ENCODE data around the gene AP4E1.
"Not testable (repeated sequence)": the region's sequence is repeated elsewhere in the genome, so short reads cannot be mapped to it uniquely, and the experiment has no call there.

Gene AP4E1

GRCh38 chr15:50953302-50953701, 44.8 kb downstream of the AP4E1 start:
- DNase-seq, result no peak

GRCh38 chr15:50954837-50955236, 46.4 kb downstream of the AP4E1 start:
- DNase-seq, result not testable (repeated sequence)

GRCh38 chr15:50959717-50960116, 51.2 kb downstream of the AP4E1 start:
- DNase-seq, result no peak

DNA sequence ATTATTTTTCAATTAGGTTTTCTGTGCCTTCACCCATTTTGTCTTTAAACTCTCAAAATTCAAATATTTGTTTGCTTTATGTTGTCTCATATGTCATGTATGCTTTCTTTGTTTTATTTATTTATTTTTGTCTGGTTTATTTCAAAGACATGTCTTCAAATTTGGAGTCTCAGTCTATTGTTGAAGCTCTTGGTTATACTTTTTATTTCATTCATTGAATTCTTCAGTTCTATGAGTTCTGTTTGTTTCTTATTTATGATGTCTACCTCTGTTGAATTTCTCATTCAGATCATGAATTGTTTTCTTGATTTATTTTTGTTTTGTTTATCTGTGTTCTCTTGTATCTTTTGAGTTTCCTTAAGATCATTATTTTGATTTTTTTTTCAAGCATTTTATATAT, 55.6 kb downstream of the AP4E1 start:
- DNase-seq, result no peak

DNA sequence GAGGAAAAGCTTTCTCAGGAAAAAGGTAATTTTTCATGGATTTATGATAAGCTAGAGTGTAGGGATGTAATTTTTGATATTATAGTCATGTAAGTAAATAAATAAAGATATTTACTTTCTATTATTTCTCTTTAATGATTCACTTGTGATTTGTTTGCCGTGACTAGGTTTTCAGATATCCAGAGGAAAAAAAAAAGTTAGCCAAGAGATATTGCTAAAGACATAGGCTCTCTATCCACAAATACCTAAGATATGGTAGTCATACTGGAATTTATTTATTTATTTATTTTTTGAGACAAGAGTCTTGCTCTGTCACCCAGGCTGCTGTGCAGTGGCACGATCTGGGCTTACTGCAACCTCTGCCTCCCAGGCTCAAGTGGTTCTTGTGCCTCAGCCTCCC, 59.9 kb downstream of the AP4E1 start:
- DNase-seq, result no peak

DNA sequence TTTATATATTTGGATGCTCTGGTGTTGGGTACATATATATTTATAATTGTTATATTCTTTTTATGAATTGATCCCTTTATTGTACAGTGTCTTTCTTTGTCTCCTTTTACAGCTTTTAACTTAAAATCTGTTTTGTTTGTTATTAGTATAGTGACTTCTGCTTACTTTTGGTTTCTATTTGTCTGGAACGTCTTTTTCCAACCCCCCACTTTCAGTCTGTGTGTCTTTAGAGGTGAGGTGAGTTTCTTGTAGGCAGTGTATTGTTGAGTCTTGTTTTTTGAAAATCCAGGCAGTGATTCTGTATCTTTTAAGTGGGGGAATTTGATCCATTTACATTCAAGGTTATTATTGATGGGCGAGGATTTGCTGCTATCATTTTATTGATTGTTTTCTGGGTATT, 62.0 kb downstream of the AP4E1 start:
- no peak for DNase-seq

GRCh38 chr15:50971115-50971514, 62.6 kb downstream of the AP4E1 start:
- DNase-seq, result no peak

GRCh38 chr15:50971542-50971941, 63.1 kb downstream of the AP4E1 start:
- DNase-seq, result no peak

GRCh38 chr15:50973605-50974004, 65.1 kb downstream of the AP4E1 start:
- no peak for DNase-seq

- no peak for DNase-seq
Observed at GRCh38 chr15:50977162-50977561, 68.7 kb downstream of the AP4E1 start.

- DNase-seq, result no peak
Observed at GRCh38 chr15:50978580-50978979, 70.1 kb downstream of the AP4E1 start.

DNA sequence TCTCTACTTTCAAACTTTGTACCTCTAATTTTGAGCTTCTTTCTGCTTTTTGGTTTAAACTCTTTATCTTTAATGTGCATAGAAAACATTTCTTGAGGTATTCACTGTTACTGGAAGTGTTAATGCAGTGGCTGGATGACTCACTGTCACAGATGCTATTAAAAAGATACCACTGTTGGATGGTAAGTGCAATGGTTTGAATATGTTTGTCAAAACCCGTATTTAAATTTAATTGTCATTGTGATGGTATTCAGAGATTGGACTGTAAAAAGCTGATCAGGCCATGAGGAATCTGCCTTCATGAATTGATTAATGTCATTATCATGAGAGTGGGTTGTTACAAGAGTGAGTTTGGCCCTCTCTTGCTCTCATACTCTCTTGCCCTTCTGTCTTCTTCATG, 70.6 kb downstream of the AP4E1 start:
- no peak for DNase-seq

DNA sequence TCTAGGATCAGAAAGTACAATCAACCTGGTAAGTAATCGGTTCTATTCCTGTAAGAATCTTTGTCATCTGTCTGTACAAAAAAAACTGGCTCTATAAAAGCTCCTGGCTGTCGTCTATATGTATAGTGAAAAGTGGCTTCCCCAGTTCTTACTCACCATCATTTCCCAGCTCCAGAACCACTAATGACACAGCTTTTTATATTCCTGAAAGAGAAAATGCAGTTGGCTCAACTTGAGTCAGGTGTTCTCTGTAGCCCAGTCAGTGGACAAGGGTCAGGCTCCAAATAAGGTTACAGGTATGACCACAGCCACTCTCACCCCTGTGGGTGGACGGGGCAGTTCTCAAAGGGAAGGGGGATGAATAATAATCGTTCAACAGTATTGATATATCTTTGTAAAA, 85.1 kb downstream of the AP4E1 start:
- DNase-seq, result no peak

GRCh38 chr15:50996641-50997040, 88.2 kb downstream of the AP4E1 start:
- DNase-seq, result no peak

GRCh38 chr15:50997371-50998051, 89.0 kb downstream of the AP4E1 start:
- no peak for DNase-seq

DNA sequence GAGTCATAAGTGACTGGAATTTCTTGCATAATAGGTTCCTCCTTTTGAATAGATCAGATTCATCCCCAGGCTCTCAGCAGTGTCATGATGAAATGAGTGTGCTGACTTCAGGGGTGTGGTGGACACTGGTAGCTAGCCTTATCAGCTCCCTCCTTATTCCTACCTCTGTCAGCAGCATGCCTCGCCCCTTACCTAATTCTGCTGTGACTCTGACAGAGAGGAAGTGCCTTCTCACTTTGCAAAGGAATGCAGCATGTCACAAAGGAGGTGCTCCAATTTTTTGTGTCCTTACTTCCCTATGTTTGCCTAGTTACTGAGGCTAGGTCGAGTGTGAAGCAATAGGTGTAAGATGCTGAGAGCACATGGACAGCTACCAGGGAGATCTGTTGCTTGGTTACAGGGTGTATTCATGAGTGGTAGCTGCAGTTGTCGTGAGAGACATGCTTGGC, 95.6 kb downstream of the AP4E1 start:
- DNase-seq, result peak in 1 of 3 experiments; percentile 3

DNA sequence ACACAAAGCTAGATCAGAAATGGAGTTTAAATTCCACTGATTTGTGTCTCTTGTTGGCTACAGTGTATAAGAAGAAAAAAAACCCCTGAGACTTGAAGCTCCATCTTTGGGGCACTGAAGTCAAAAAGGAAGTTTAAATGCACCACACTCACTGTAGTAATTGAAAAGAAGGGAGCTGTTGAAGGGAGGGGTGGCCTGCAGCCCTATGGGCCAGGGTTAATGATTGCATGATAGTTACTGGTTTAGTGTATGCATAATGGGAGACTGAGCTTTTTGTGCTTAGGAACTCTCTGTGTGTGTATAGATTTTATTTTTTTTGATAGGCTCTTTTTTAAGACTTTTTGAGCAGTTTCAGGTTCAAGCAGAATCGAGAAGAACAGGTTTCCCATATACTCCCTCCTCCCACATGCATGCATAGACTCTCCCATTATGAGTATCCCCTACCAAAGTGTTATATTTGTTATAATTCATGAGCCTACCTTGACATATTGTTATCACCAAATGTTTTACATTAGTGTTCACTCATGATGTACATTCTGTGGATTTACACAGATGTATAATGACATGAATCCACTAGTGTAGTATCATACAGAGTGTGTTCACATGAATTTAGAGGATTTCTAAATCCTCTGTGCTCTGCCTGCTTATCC, 98.0 kb downstream of the AP4E1 start:
- no peak for DNase-seq

DNA sequence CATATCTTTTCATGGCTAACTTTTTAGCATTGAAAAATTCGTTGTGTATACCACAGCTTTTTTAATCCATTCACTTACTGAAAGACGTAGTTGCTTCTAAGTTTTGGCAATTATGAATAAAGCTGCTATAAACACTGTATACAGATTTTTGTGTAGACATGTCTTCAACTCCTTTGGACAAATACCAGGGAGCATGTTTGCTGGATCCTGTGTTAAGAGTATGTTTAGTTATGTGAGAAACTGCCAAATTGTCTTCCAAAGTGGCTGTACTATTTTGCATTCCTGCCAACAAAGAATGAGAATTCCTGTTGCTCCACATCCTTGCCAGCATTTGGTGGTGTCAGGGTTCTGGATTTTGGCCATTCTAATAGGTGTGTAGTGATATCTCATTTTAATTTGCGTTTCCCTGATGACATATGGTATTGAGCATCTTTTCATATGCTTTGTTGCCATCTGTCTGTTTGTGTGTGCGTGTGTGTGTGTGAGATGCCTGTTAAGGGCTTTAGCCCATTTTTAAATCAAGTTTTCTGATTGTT, 98.7 kb downstream of the AP4E1 start:
- DNase-seq, result no peak

- no peak for DNase-seq
Observed at GRCh38 chr15:51011212-51011611, 102.7 kb downstream of the AP4E1 start.

- DNase-seq, result no peak
Observed at GRCh38 chr15:51016615-51017014, 108.1 kb downstream of the AP4E1 start.

DNA sequence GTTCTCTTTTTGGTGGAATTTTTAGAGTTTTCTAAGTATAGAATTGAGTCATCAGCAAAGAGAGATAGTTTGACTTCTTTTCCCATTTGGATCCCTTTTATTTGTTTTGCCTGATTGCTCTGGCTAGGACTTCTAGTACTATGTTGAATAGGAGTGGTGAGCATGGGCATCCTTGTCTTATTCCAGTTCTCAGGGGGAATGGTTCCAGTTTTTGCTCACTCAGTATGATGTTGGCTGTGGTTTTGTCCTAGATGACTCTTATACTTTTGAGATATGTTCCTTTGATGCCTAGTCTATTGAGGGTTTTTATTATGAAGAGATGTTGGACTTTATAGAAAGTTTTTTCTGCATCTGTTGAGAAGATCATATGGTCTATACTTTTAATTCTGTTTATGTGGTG, 113.7 kb downstream of the AP4E1 start:
- DNase-seq, result no peak

DNA sequence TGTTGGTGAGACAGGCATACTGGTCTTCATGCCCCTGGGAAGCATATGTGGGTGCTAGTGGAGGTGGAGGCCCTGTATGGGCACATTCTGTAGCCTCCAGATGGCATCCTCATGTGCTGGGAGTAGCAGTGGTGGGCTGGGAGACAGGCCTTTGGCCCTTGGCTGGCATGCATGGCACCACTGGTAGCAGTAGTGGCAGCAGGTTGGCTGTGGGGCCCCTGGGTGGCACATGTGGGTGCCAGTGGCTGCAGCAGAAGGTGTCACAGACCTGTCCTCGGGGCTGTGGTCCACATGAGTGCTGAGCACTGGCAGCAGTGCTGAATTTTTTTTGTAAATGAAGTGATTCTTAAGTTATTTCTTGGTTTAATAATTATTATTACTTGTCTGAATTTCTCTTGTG, 115.0 kb downstream of the AP4E1 start:
- no peak for DNase-seq

DNA sequence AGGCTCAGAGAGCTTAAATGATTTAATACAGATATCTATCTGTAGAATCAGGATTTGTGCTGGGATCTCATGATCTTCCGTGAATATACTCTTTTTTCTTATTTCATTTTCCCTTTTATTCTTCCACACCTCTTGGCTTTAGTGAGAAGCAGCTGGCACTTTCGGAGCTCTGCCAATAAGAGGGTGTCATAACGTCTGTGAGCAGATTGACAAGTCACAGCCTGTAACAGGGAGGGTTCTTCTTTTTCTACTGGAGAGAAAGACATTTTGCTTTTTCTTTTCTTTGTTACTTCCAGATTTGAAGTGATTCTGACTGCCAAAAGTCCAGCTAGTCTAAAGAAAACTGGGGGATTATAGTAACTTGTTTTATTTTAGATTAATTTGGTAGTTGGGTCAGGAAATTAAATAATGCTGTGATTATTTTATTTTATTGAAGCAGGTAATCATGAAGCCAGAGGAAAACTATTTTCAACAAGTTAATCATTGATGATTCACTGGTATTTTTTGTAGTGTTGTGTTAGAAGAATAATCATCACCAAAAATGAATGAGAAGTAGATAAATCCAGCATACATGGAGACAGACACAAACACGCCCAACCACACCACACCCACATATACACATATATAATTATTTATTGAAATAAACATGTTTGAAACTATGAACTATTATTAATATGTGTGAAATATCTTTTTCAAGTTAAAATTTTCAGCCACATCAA, 116.4 kb downstream of the AP4E1 start:
- peak in 1 of 3 experiments; percentile 2 for DNase-seq

DNA sequence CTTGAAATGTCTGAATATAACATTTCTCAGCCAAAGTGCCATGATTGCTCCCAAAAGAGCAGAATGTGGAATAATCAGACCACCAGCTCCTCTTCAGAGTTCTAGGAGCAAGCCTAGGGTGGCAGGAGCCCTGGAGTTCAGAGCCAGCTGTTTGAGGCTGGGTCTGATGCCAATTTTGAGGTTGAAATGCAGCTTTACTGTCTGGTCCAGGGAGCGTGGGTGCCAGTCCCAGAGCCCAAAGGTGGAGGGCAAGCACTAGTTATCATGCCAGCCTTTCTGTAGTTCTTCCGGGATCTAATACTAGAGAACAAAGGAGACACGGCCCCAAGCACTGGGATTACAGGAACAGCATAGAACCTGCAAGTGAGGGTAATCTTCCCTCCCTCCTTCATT, 117.0 kb downstream of the AP4E1 start:
- no peak for DNase-seq

Data from NCI-H1417 (cell line).